GM19397 (cell line): ENCODE results near the gene DOCK1.

Experiments
- ATAC-seq: cut with Tn5 transposase; IDR thresholded peaks from one replicate; pipeline ENCODE4 v1.9.1; 2021; ENCODE audit warnings: mild to moderate bottlenecking, moderate library complexity; ENCODE audit not compliant: unreplicated experiment

DOCK1 gene

GRCh38 chr10:127003032-127003685, 97.9 kb downstream of the DOCK1 start:
- ATAC-seq: no peak

DNA sequence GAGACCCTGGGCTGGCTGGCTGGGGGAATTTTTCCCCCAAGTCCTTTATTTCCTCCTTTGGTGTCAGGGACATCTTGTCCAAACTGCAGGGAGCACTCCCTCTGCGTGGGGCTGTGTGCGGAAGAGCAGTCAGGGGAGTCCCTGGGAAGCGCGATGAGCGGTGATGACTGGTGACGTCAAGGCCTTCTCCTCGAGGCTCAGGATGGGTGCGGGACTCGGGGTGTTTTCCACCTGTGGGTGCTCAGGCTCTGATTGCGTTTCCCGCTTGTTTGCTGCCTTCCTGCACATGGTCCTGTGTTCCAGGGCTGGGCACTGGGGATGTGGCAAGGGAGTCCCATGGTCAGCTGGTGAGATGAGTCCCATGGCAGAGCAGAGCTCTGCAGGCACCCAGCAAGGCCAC, 101.2 kb downstream of the DOCK1 start:
- ATAC-seq: no peak

- ATAC-seq: no peak
These were observed 104.1 kb downstream of the DOCK1 start for GRCh38 chr10:127009366-127009765.

- no peak for ATAC-seq
These were observed 105.9 kb downstream of the DOCK1 start for GRCh38 chr10:127011174-127011573.

DNA sequence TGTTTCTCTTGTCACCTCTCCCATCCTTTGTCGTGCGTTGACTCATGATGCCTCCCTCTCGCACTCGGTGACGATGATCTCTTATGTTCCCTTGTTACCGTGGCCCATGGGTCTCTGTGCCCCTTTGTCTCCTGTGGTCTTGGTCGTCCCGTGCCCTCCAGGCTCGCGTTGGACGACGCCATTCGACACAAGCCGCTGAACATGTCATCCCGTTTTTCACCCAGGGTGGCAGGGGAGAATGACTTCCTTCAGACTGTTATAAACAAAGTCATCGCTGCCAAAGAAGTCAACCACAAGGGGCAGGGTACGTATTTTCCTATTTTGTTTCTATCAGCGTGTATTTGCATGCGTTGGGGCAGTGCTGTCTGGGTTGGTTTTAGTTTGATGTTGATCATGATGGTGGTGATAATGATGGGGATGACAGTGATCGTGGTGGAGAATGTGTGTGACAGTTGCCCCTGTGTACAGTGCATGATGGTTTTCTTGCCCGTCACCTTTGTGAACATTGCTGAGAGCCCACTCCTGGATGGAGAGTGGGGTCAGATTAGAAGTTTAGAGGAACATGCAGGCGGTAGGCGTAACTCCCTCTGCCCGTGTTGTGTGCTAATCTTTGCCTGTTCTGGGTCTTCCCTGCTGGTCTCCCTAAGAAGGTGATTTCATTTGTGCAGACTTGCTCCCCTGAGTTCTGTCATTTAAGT, 107.0 kb downstream of the DOCK1 start:
- no peak for ATAC-seq

DNA sequence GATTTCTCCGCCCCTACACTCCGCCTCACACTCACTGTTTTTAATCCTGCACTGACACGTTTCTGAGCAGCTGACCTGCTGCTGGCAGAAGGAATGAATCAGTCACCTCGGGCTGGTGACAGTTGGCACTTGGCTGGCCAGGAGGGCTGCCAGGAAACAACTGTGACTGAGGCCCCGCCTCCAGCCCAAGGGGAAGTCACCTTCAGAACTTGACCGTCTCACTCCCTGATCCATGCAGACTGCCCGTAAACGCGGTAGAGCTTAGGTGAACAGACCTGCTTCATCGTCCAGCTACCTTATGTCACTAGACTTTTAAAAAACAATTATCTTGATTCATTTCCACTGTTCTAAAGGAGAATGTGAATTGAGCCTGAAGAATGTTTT, 107.5 kb downstream of the DOCK1 start:
- no peak for ATAC-seq

DNA sequence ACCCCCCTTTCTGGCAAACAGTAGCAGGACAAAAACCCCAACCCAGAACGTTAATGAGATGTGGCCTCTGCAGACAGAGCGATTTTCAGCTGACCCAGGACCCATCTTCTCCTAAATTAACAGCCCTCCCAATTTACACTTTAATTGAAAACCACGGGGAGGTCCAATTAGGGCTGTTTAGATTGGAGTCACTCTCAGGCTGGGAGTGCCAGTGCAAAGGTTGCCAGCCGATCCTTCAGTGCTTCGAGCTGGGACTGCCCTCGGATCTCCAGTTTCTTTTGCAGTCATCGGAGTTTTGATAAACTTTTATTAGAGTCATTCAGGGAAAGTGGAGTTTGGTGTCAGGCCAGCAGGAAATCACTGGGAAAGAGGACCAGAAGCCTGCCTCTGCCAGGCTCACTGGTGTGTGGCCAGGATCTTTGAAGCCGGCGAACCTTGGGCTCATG, 108.0 kb downstream of the DOCK1 start:
- ATAC-seq: no peak

DNA sequence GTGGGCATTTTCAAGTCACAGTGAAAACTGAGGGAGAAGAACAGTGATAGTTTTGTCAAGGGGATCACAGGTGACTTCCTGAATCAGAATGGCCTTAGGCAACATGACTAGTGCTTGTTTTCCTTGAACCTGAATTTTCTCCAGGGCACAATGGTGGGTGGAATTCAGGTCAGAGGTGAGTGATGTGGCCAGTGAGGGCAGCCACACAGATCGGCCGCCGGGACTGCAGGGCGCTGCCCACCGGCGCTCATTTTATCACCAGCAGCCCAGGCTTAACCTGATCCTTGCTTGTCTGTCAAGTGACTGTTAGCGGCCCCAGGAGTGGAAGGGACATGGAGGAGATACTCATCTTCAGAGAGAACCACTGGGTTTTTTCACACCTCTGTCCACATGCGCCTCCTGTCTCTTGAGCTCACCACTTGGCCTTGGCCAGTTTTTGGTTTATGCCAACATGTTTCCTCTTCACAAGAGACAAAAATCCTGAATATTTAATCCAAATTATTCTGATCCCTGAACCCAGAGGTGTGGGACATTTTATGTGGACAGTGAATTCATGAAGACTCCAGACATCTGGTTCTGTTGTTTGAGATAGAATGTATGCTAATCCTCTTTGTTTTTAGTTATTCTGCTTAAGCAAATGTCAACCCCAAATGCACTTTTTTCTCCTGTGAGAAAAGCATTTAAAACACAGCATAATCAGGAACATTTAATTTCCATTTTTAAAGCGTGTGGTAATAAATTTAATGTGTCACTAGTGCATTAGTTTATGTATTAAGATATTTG, 108.7 kb downstream of the DOCK1 start:
- ATAC-seq: no peak

GRCh38 chr10:127014671-127015070, 109.4 kb downstream of the DOCK1 start:
- no peak for ATAC-seq

GRCh38 chr10:127015373-127015772, 110.1 kb downstream of the DOCK1 start:
- no peak for ATAC-seq

GRCh38 chr10:127016331-127016730, 111.1 kb downstream of the DOCK1 start:
- no peak for ATAC-seq

- no peak for ATAC-seq
These were observed 112.5 kb downstream of the DOCK1 start for GRCh38 chr10:127017541-127018297.

GRCh38 chr10:127018298-127018650, 113.0 kb downstream of the DOCK1 start:
- no peak for ATAC-seq

DNA sequence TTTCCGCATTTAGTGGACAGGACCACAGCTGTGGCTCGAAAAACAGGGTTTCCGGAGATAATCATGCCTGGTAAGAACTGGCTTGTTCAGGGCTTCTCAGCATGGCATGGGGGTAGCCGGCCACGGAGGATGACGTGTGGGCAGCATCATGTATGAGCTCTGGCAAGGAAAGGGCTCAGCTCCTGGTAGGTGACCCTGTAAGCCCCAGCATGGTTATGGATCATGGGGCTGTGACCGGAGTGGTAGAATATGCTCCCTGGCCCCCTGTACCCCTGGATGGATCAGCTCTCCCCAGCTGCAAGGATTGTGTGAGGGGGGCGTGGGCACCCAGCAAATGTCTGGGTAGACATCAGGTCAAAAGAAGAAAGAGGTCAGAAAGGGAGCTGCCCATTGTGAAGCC, 113.5 kb downstream of the DOCK1 start:
- ATAC-seq: no peak

GRCh38 chr10:127020260-127020659, 115.0 kb downstream of the DOCK1 start:
- no peak for ATAC-seq

DNA sequence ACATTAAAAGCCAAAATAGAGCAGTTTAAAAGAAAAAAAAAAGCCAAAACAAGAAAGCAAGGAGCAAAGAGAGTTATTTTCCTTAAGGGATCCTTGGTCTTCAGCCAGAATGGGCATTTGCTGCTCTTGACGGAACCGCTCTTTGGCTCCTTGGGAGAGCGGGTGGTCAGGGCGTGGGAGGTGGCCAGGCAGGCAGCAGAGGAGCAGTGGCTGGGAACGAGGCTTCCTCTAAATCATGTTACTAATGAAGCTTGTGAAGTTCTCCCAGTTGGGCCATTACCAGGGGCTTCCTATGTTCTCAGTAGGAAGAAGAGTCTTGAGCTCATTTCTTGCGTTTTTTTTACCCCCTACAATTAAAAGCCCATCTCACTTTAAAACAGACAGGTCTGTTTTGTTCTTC, 116.6 kb downstream of the DOCK1 start:
- ATAC-seq: no peak

DNA sequence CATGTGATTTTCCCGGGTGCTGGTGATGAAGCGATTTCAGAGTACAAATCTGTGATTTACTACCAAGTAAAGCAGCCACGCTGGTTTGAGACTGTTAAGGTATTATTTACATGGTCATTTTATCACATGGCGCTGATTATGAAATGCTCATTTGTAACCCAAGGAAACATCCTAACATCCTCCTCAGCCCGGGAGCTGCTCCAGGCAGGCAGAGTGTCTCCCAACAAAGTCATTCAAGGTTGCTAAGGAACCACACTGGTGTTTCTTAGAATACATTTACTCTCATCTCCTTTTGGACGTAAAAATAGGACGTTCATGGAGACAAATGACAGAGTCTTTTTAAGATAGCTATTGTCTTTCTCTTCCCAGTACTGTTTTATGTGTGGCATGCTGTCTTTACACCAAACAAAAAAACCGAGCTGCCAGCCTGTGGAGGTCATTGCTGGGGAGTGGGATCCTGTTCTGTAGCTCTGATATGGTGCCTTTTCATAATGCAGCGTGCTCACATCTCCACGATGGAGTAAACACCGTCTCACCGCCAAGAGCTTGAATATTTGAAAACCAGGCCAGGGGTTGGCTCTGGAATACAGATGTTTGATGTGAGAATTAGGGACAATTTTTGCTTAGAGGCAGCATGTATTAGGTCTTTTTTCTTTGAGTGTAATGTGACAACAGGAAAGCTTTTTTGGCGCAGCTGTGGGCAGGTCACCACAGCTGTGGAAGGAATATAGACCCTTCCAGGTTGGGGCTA, 119.6 kb downstream of the DOCK1 start:
- ATAC-seq: no peak

- ATAC-seq: no peak
These were observed 122.6 kb downstream of the DOCK1 start for GRCh38 chr10:127027786-127028185.

GRCh38 chr10:127028556-127028955, 123.3 kb downstream of the DOCK1 start:
- no peak for ATAC-seq

DNA sequence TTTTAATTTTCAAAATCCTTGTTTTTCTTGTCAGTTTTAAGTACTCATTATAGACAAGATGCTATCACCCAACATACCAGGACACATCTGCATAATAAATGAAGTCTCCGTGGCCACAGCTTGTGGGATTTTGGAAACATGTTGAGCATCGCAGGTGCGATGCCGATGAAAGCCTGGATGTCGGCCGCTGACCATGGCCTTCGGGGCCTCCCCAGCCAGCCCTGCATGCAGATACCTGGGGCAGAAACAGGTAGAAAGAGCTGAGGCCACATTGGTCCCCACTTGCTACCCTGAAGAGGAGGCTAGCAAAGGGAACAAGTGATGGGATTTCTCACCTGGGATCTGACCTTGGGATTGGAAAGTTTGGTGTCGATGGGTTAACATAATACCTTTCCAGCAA, 123.8 kb downstream of the DOCK1 start:
- ATAC-seq: no peak
